H9 (cell line): ENCODE measurements around the gene RORC. TPM values are rescaled to one million over a fixed set of nuclear protein-coding genes. Genes with fewer than 3 reads are reported as not detected.

Experiments used
- DNase-seq: peaks from one replicate; pipeline ENCODE4 v3.0.0-alpha.2; 2017
- H2AFZ ChIP-seq: one replicate; pipeline ENCODE4 v1.6.1; 2013; ENCODE audit warnings: mild to moderate bottlenecking, low read length, control low read depth, moderate library complexity
- H2AK5ac ChIP-seq: 2 replicates; pipeline ENCODE4 v1.6.1; 2013; ENCODE audit warnings: low read length, control low read depth, mixed read lengths; ENCODE audit not compliant: insufficient read length
- H2BK120ac ChIP-seq: one replicate; pipeline ENCODE4 v1.6.1; 2013; ENCODE audit warnings: low read depth, mild to moderate bottlenecking, low read length, control low read depth, inconsistent platforms; ENCODE audit not compliant: poor library complexity, severe bottlenecking
- H2BK12ac ChIP-seq: 2 replicates; pipeline ENCODE4 v1.6.1; 2013; ENCODE audit warnings: low read length, control low read depth, mixed read lengths, low read depth; ENCODE audit not compliant: insufficient read length
- H2BK15ac ChIP-seq: 2 replicates; pipeline ENCODE4 v1.6.1; 2013; ENCODE audit warnings: low read depth, low read length, control low read depth
- H2BK20ac ChIP-seq: one replicate; pipeline ENCODE4 v1.6.1; 2013; ENCODE audit warnings: low read depth, mild to moderate bottlenecking, low read length, control low read depth, inconsistent platforms; ENCODE audit not compliant: poor library complexity, severe bottlenecking
- H2BK5ac ChIP-seq: 2 replicates; pipeline ENCODE4 v1.6.1; 2013; ENCODE audit warnings: low read length, control low read depth, mixed read lengths; ENCODE audit not compliant: insufficient read length
- H3K14ac ChIP-seq: 2 replicates; pipeline ENCODE4 v1.6.1; 2013; ENCODE audit warnings: low read length, control low read depth; ENCODE audit not compliant: insufficient read depth
- H3K18ac ChIP-seq: 2 replicates; pipeline ENCODE4 v1.6.1; 2013; ENCODE audit warnings: low read depth, mild to moderate bottlenecking, mixed read lengths, low read length, control low read depth; ENCODE audit not compliant: insufficient read length
- H3K23ac ChIP-seq: 2 replicates; pipeline ENCODE4 v1.6.1; 2013; ENCODE audit warnings: low read length, control low read depth, mixed read lengths, low read depth; ENCODE audit not compliant: insufficient read length
- H3K23me2 ChIP-seq: 2 replicates; pipeline ENCODE4 v1.6.1; 2013; ENCODE audit warnings: low read depth, mild to moderate bottlenecking, mixed read lengths, low read length, control low read depth; ENCODE audit not compliant: insufficient read length, poor library complexity, severe bottlenecking
- H3K27ac ChIP-seq: 2 replicates; pipeline ENCODE4 v1.5.1; 2013; ENCODE audit warnings: low read length, control low read depth, mixed read lengths, low read depth; ENCODE audit not compliant: insufficient read length
- H3K27me3 ChIP-seq: 2 replicates; pipeline ENCODE4 v1.6.1; 2013; ENCODE audit warnings: low read length, control low read depth, inconsistent platforms; ENCODE audit not compliant: insufficient read depth
- H3K4ac ChIP-seq: 2 replicates; pipeline ENCODE4 v1.6.1; 2013; ENCODE audit warnings: low read depth, mild to moderate bottlenecking, control low read depth, inconsistent platforms, low read length, moderate library complexity
- H3K4me1 ChIP-seq: 2 replicates; pipeline ENCODE4 v1.6.1; 2013; ENCODE audit warnings: low read length, control low read depth, inconsistent platforms; ENCODE audit not compliant: insufficient read depth
- H3K4me2 ChIP-seq: 2 replicates; pipeline ENCODE4 v1.6.1; 2013; ENCODE audit warnings: low read length, control low read depth, mixed read lengths; ENCODE audit not compliant: insufficient read length, insufficient read depth
- H3K56ac ChIP-seq: 2 replicates; pipeline ENCODE4 v1.6.1; 2013; ENCODE audit warnings: low read depth, mild to moderate bottlenecking, mixed read lengths, low read length, control low read depth; ENCODE audit not compliant: insufficient read length
- H3K79me1 ChIP-seq: 2 replicates; pipeline ENCODE4 v1.6.1; 2013; ENCODE audit warnings: low read depth, mild to moderate bottlenecking, moderate library complexity, low read length, control low read depth, inconsistent platforms; ENCODE audit not compliant: insufficient read depth, poor library complexity, severe bottlenecking
- H3K79me2 ChIP-seq: 2 replicates; pipeline ENCODE4 v1.6.1; 2013; ENCODE audit warnings: low read length, control low read depth, inconsistent platforms; ENCODE audit not compliant: insufficient read depth
- H3K9ac ChIP-seq: 2 replicates; pipeline ENCODE4 v1.6.1; 2013; ENCODE audit warnings: low read length, control low read depth, mixed read lengths; ENCODE audit not compliant: insufficient read length; ENCODE audit errors: extremely low read depth
- H3K9me3 ChIP-seq: one replicate; pipeline ENCODE4 v1.6.1; 2013; ENCODE audit warnings: low read depth, low read length, inconsistent platforms; ENCODE audit not compliant: control insufficient read depth
- H3T11ph ChIP-seq: one replicate; pipeline ENCODE4 v1.6.1; 2013; ENCODE audit warnings: mild to moderate bottlenecking, low read length, control low read depth, inconsistent platforms
- H4K20me1 ChIP-seq: one replicate; pipeline ENCODE4 v1.6.1; 2013; ENCODE audit not compliant: control insufficient read depth, insufficient read length, insufficient read depth
- H4K5ac ChIP-seq: 2 replicates; pipeline ENCODE4 v1.6.1; 2013; ENCODE audit warnings: low read depth, mild to moderate bottlenecking, mixed read lengths, low read length, control low read depth; ENCODE audit not compliant: insufficient read length
- H4K8ac ChIP-seq: replicated peaks from 2 replicates; pipeline ENCODE4 v1.6.1; 2013; ENCODE audit warnings: low read length, control low read depth, mixed read lengths, low read depth; ENCODE audit not compliant: insufficient read length
- H4K91ac ChIP-seq: 2 replicates; pipeline ENCODE4 v1.6.1; 2013; ENCODE audit warnings: low read depth, mild to moderate bottlenecking, moderate library complexity, mixed read lengths, low read length, control low read depth; ENCODE audit not compliant: insufficient read length
- H3K27ac Mint-ChIP-seq, 3 experiments: 2 replicates in 2 of 3; 3 replicates in 1 of 3; pipeline ENCODE4 v1.8.0; 2020 to 2021; ENCODE audit warnings: mixed read lengths in 3 of 3, mild to moderate bottlenecking in 1 of 3, moderate library complexity in 1 of 3
- H3K27me3 Mint-ChIP-seq: 2 replicates; pipeline ENCODE4 v1.8.0; 2021; ENCODE audit warnings: low read depth, mild to moderate bottlenecking, moderate library complexity, mixed read lengths
- H3K36me3 Mint-ChIP-seq, 3 experiments: 2 replicates in 2 of 3; 3 replicates in 1 of 3; pipeline ENCODE4 v1.8.0; 2020 to 2021; ENCODE audit warnings: low read depth in 3 of 3, mixed read lengths in 3 of 3; ENCODE audit not compliant: insufficient read depth in 1 of 3
- H3K4me1 Mint-ChIP-seq, 2 experiments: 2 replicates each; pipeline ENCODE4 v1.8.0; 2020; ENCODE audit warnings: mixed read lengths in 2 of 2
- H3K4me3 Mint-ChIP-seq, 2 experiments: 2 replicates in 1 of 2; 3 replicates in 1 of 2; pipeline ENCODE4 v1.8.0; 2020 to 2021; ENCODE audit warnings: mild to moderate bottlenecking in 2 of 2, mixed read lengths in 2 of 2, moderate library complexity in 1 of 2
- H3K9me3 Mint-ChIP-seq, 2 experiments: 2 replicates in 1 of 2; 3 replicates in 1 of 2; pipeline ENCODE4 v1.8.0; 2020; ENCODE audit warnings: mild to moderate bottlenecking in 2 of 2, mixed read lengths in 2 of 2, moderate library complexity in 1 of 2
- WGBS: extraction: QIAGEN DNeasy Blood & Tissue Kit; methylation state at CpG from one replicate; pipeline ENCODE4 v1.1.7; 2013; ENCODE audit warnings: missing lambda C conversion rate, low lambda C conversion rate, mixed read lengths; ENCODE audit not compliant: insufficient read length; ENCODE audit errors: extremely low coverage; 5-methylcytosine and 5-hydroxymethylcytosine counted together
- total RNA-seq: library from RNA; stranded (reverse); gene quantifications from 2 replicates; pipeline ENCODE4 v1.2.1, GENCODE V29; 2021
- TF ChIP-seq, protein P1 (sequence below): fragments of 200-600 bp; sonication (generic); conservative IDR thresholded peaks from 3 replicates; pipeline ENCODE4 v1.8.0; 2021; ENCODE audit warnings: antibody characterized with exemption, mild to moderate bottlenecking

The RORC gene
- total RNA-seq, 1 experiment from 2014 or later = 0.52 TPM

DNA sequence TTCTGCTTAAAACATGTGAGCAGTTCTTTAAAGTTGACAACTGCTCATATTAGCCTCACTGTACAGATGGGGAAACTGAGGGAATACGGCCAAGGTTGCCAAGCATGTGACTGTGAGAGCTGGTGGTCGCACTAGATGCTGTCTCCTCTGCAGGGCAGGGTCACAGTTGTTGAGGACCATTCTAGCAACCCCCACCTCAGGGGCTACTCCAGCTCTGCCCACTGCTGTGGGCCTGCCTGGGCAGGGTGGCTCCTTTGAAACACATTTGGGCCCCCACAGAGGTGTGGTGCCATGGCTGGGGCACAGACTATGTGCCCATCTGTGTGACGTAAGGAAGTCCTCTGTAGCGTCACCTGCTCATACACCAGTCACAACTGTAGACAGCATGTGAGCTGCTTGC is 21.1 kb upstream of the RORC start:
- Histone ChIP-seq H4K8ac (no peak overlapping the region), H2BK20ac (no peak overlapping the region), H2AFZ (no peak overlapping the region), H3K4ac (no peak overlapping the region), H4K5ac (no peak overlapping the region), H3T11ph (no peak overlapping the region), H2BK12ac (no peak overlapping the region), H3K79me2 (no peaks in the 10 kb centered on the region), H3K14ac (no peak overlapping the region), H4K91ac (no peak overlapping the region), H3K23ac (no peak overlapping the region), H2BK15ac (no peak overlapping the region), H3K56ac (no peak overlapping the region), H3K9ac (no peak overlapping the region), H3K18ac (no peak overlapping the region), H3K27me3 (peaks cover 4% of the 10 kb centered on the region; the same call in 1 of the 2 replicates), H3K27ac (no peak overlapping the region), H3K4me1 (no peaks in the 10 kb centered on the region), H3K23me2 (no peaks in the 10 kb centered on the region), H3K79me1 (no peaks in the 10 kb centered on the region), H3K4me2 (no peak overlapping the region), H2BK5ac (no peak overlapping the region), H4K20me1 (no peaks in the 10 kb centered on the region), H2BK120ac (no peak overlapping the region), H2AK5ac (no peak overlapping the region), H3K9me3 (no peaks in the 10 kb centered on the region)
- DNase-seq = no peak
- Mint-ChIP-seq H3K36me3 (0 out of 7 replicates have a peak, but pooled peaks cover 0 to 2% (median 0%) of the 10 kb centered on the region in 3 experiments), H3K4me3 (no peak overlapping the region), H3K4me1 (peaks cover 2 to 5% of the 10 kb centered on the region in 2 experiments), H3K9me3 (no peaks in the 10 kb centered on the region), H3K27me3 (peaks cover 80% of the 10 kb centered on the region), H3K27ac (no peak overlapping the region)
- no CpG with 5 or more reads among the region's 4 CpGs for WGBS
- TF ChIP-seq, protein P1, sequence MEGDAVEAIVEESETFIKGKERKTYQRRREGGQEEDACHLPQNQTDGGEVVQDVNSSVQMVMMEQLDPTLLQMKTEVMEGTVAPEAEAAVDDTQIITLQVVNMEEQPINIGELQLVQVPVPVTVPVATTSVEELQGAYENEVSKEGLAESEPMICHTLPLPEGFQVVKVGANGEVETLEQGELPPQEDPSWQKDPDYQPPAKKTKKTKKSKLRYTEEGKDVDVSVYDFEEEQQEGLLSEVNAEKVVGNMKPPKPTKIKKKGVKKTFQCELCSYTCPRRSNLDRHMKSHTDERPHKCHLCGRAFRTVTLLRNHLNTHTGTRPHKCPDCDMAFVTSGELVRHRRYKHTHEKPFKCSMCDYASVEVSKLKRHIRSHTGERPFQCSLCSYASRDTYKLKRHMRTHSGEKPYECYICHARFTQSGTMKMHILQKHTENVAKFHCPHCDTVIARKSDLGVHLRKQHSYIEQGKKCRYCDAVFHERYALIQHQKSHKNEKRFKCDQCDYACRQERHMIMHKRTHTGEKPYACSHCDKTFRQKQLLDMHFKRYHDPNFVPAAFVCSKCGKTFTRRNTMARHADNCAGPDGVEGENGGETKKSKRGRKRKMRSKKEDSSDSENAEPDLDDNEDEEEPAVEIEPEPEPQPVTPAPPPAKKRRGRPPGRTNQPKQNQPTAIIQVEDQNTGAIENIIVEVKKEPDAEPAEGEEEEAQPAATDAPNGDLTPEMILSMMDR = no peak
